PC-9 (cell line): ENCODE results near the gene TRAF2. TPM values are rescaled to one million over a fixed set of nuclear protein-coding genes. Genes with fewer than 3 reads are reported as not detected.

Experiments
- BruUV-seq: library from RNA; stranded (reverse); fragments of 400-500 nt; replicated peaks from 2 replicates; lab custom pipeline; 2021; lab: Mats Ljungman, UMichigan
- CTCF ChIA-PET: fragments of 300-600 bp; sonication (Branson Sonifier 250); formaldehyde crosslinking; loops from one replicate; lab custom pipeline; 2022; ENCODE audit warnings: antibody characterized with exemption; lab: Charles Lee
- POLR2A ChIA-PET: fragments of 300-600 bp; sonication (Branson Sonifier 250); formaldehyde crosslinking; loops from one replicate; lab custom pipeline; 2022; ENCODE audit warnings: antibody characterized with exemption; ENCODE audit not compliant: unreplicated experiment; lab: Charles Lee
- DNase-seq, 2 experiments: peaks; one replicate each; pipeline versions ENCODE4 v3.0.0 to v3.0.0-alpha.2; 2015 to 2022; ENCODE audit warnings: mixed read lengths in 1 of 2
- H2AFZ ChIP-seq: fragments of 200-600 bp; sonication (generic); 2 replicates; pipeline ENCODE4 v1.8.1; 2017; ENCODE audit warnings: antibody characterized with exemption
- H3F3A ChIP-seq: fragments of 200-600 bp; sonication (generic); 2 replicates; pipeline ENCODE4 v1.8.1; 2017; ENCODE audit warnings: antibody characterized with exemption, mild to moderate bottlenecking, low read depth; ENCODE audit not compliant: insufficient read depth
- H3K27ac ChIP-seq: fragments of 200-600 bp; sonication (generic); 2 replicates; pipeline ENCODE4 v1.6.1; 2016; ENCODE audit warnings: mixed run types
- H3K27me3 ChIP-seq: fragments of 200-600 bp; sonication (generic); 2 replicates; pipeline ENCODE4 v1.6.1; 2016; ENCODE audit warnings: low read depth, mixed run types; ENCODE audit not compliant: insufficient read depth
- H3K36me3 ChIP-seq: fragments of 200-600 bp; sonication (generic); 2 replicates; pipeline ENCODE4 v1.6.1; 2016; ENCODE audit warnings: low read depth, mixed run types
- H3K4me1 ChIP-seq: fragments of 200-600 bp; sonication (generic); replicated peaks from 2 replicates; pipeline ENCODE4 v1.6.1; 2016; ENCODE audit warnings: mixed run types; ENCODE audit not compliant: insufficient read depth
- H3K4me2 ChIP-seq: fragments of 200-600 bp; sonication (generic); 2 replicates; pipeline ENCODE4 v1.6.1; 2017; ENCODE audit warnings: mixed run types
- H3K4me3 ChIP-seq: fragments of 200-600 bp; sonication (generic); 2 replicates; pipeline ENCODE4 v1.6.1; 2016; ENCODE audit warnings: mixed run types
- H3K79me2 ChIP-seq: fragments of 200-600 bp; sonication (generic); 2 replicates; pipeline ENCODE4 v1.6.1; 2017; ENCODE audit warnings: low read depth, mixed run types
- H3K9me2 ChIP-seq: fragments of 200-600 bp; sonication (generic); 2 replicates; pipeline ENCODE4 v1.8.1; 2017; ENCODE audit warnings: mild to moderate bottlenecking; ENCODE audit not compliant: insufficient read depth
- H3K9me3 ChIP-seq: fragments of 200-600 bp; sonication (generic); 2 replicates; pipeline ENCODE4 v1.8.1; 2016; ENCODE audit warnings: low read depth; ENCODE audit not compliant: insufficient read depth
- H4K20me1 ChIP-seq: fragments of 200-600 bp; sonication (generic); 2 replicates; pipeline ENCODE4 v1.8.1; 2017; ENCODE audit not compliant: insufficient read depth
- EZH2 ChIP-seq: fragments of 200-600 bp; sonication (generic); IDR thresholded peaks from 2 replicates; pipeline ENCODE4 v1.8.0; 2017; ENCODE audit warnings: antibody characterized with exemption, low read depth
- intact Hi-C: fragments of 100-400 bp; cut with micrococcal nuclease; formaldehyde crosslinking; loops from one replicate; pipeline ENCODE4 v1.10.0; 2022; ENCODE audit not compliant: unreplicated experiment
- total RNA-seq: library from RNA; stranded (reverse); gene quantifications from 2 replicates; pipeline ENCODE4 v1.2.3, GENCODE V29; 2021
- TF ChIP-seq, protein P1 (sequence below): fragments of 200-600 bp; sonication (generic); conservative IDR thresholded peaks from 2 replicates; pipeline ENCODE4 v1.6.1; 2017; ENCODE audit warnings: mixed run types, antibody characterized with exemption, mild to moderate bottlenecking, moderate library complexity

Gene TRAF2
- total RNA-seq, 1 experiment from 2014 or later, result 42.7 TPM

DNA sequence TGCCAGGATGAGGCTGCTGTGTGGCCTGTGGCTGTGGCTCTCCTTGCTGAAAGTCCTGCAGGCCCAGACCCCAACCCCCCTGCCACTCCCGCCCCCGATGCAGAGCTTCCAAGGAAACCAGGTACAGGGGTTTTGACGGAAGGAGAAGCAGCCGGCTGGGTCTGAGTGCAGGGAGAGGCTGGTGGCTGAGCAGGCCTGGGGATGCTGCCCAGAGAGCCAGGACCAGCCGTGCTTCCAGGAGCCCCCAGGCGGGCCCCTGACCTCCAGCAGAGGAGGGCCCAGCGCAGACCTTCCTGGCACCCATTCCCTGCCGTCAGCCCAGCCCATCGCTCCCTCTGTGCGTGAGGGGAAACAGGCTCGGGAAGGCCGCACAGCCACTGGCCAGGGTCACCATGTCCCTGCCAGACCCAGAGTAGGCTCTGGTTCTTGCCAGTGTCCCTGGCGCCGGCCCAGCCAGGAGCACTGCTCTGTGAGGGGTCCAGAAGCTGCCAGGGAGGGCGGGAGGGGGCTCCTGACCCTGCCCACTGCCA is 66.1 kb downstream of the TRAF2 start:
- Histone ChIP-seq H3K4me2 (no peak overlapping the region), H3K79me2 (no peaks in the 10 kb centered on the region), H3K27ac (no peak overlapping the region), H3K27me3 (no peaks in the 10 kb centered on the region), H3F3A (peaks cover 17% of the 10 kb centered on the region; the same call in 1 of the 2 replicates), H3K9me2 (no peaks in the 10 kb centered on the region), H2AFZ (no peak overlapping the region), H4K20me1 (no peaks in the 10 kb centered on the region), H3K4me3 (no peak overlapping the region), H3K9me3 (no peaks in the 10 kb centered on the region), H3K4me1 (peaks cover 20% of the 10 kb centered on the region), H3K36me3 (no peaks in the 10 kb centered on the region)
- DNase-seq, result no peak
- ChIA-PET POLR2A (interaction anchor here (0.7 kb wide), 1 partner anchor 40 kb away, joined by 3 read pairs; no protein-coding TSS in a partner anchor), CTCF (no interaction called here)
- intact Hi-C loops, result no loop called here
- TF ChIP-seq, protein P1, sequence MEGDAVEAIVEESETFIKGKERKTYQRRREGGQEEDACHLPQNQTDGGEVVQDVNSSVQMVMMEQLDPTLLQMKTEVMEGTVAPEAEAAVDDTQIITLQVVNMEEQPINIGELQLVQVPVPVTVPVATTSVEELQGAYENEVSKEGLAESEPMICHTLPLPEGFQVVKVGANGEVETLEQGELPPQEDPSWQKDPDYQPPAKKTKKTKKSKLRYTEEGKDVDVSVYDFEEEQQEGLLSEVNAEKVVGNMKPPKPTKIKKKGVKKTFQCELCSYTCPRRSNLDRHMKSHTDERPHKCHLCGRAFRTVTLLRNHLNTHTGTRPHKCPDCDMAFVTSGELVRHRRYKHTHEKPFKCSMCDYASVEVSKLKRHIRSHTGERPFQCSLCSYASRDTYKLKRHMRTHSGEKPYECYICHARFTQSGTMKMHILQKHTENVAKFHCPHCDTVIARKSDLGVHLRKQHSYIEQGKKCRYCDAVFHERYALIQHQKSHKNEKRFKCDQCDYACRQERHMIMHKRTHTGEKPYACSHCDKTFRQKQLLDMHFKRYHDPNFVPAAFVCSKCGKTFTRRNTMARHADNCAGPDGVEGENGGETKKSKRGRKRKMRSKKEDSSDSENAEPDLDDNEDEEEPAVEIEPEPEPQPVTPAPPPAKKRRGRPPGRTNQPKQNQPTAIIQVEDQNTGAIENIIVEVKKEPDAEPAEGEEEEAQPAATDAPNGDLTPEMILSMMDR, result no peak
- no peak for TF ChIP-seq EZH2
- no TSS peak for BruUV-seq

DNA sequence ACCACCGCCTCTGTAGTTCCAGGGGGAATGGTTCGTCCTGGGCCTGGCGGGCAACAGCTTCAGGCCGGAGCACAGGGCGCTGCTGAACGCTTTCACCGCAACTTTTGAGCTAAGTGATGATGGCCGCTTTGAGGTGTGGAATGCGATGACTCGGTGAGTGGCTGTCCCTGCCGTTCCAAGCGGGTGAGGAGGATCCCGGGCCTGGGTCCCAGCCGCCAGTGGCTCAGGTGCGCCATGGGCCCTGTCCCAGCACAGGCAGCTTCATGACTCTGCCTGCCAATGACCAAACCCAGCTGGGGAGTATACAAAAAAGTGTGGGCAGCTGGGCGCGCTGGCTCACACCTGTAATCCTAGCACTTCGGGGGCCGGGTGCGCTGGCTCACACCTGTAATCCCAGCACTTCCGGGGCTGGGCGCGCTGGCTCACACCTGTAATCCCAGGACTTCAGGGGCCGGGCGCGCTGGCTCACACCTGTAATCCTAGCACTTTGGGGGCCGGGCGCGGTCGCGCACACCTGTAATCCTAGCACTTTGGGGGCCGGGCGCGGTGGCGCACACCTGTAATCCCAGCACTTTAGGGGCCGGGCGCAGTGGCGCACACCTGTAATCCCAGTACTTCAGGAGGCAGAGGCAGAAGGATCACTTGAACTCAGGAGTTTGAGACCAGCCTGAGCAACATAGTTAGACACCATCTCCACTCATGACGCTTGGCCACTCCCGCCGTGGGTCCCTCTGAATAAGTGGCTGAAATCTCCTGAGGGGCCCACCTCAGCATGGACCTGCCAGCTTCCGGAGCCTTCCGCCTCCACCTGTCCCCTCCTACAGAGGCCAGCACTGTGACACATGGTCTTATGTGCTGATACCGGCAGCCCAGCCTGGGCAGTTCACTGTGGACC is 66.8 kb downstream of the TRAF2 start:
- no peak overlapping the region for H2AFZ ChIP-seq
- H3K4me1 ChIP-seq, result peaks cover 17% of the 10 kb centered on the region
- H3K4me3 ChIP-seq, result no peak overlapping the region
- H3K79me2 ChIP-seq, result no peaks in the 10 kb centered on the region
- H3K4me2 ChIP-seq, result no peak overlapping the region
- H3K9me2 ChIP-seq, result no peaks in the 10 kb centered on the region
- CTCF ChIA-PET, result interaction anchor here (0.5 kb wide), 1 partner anchor 112 kb away, joined by 3 read pairs; no protein-coding TSS in a partner anchor
- no peaks in the 10 kb centered on the region for H3K27me3 ChIP-seq
- POLR2A ChIA-PET, result interaction anchor here (0.7 to 1.0 kb wide), 2 partner anchors 12 to 40 kb away, joined by 3 read pairs; no protein-coding TSS in a partner anchor
- BruUV-seq, result no TSS peak
- H4K20me1 ChIP-seq, result no peaks in the 10 kb centered on the region
- H3K9me3 ChIP-seq, result no peaks in the 10 kb centered on the region
- DNase-seq, result no peak
- peaks cover 14% of the 10 kb centered on the region; the same call in 1 of the 2 replicates for H3F3A ChIP-seq
- H3K36me3 ChIP-seq, result no peaks in the 10 kb centered on the region
- intact Hi-C loops, result no loop called here
- H3K27ac ChIP-seq, result no peak overlapping the region
- TF ChIP-seq, protein P1, result no peak
- TF ChIP-seq EZH2, result no peak

DNA sequence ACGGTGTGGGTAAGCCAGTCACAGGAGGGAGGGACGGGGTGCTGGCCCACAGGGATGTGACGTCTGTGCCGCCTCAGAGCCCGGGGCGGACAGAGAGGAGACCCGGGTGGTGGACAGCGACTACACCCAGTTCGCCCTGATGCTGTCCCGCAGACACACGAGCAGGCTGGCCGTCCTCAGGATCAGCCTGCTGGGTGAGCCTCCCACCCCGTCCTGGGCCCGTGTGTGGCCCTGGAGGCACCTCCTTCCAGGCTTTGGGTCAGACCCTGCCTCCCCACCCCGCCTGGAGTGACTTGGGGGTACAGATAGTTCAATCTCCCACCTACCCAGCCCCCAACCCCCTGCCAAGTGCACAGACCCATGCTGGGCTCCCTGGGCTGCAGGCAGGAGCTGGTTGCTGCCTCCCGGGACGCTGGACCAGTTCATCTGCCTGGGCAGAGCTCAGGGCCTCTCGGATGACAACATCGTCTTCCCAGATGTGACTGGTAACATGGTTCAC is 67.5 kb downstream of the TRAF2 start:
- H2AFZ ChIP-seq, result no peak overlapping the region
- H4K20me1 ChIP-seq, result no peaks in the 10 kb centered on the region
- H3K79me2 ChIP-seq, result no peaks in the 10 kb centered on the region
- intact Hi-C loops, result no loop called here
- H3K27ac ChIP-seq, result no peak overlapping the region
- TF ChIP-seq EZH2, result no peak
- TF ChIP-seq, protein P1, result no peak
- DNase-seq, result no peak
- peaks cover 10% of the 10 kb centered on the region; the same call in 1 of the 2 replicates for H3K4me1 ChIP-seq
- no peaks in the 10 kb centered on the region for H3K9me3 ChIP-seq
- H3F3A ChIP-seq, result peaks cover 7% of the 10 kb centered on the region; the same call in 1 of the 2 replicates
- no peaks in the 10 kb centered on the region for H3K36me3 ChIP-seq
- no peak overlapping the region for H3K4me2 ChIP-seq
- CTCF ChIA-PET, result interaction anchor here (0.6 kb wide), 1 partner anchor 242 kb away, joined by 3 read pairs; no protein-coding TSS in a partner anchor
- POLR2A ChIA-PET, result interaction anchor here (0.6 to 1.0 kb wide), 2 partner anchors 9 to 11 kb away, joined by 3 to 6 read pairs; no protein-coding TSS in a partner anchor
- no peaks in the 10 kb centered on the region for H3K9me2 ChIP-seq
- H3K4me3 ChIP-seq, result no peak overlapping the region
- H3K27me3 ChIP-seq, result no peaks in the 10 kb centered on the region
- BruUV-seq, result no TSS peak
